H1 (cell line): ENCODE measurements around the gene CARD14.

Source experiments
- CEBPB ChIP-seq: IDR thresholded peaks from 2 replicates; pipeline ENCODE4 v1.6.1; 2012; ENCODE audit warnings: low read depth, low read length
- EZH2 ChIP-seq: fragments of 200-600 bp; sonication (generic); IDR thresholded peaks from 2 replicates; pipeline ENCODE4 v1.7.1; 2012; ENCODE audit warnings: low read depth, mild to moderate bottlenecking, moderate library complexity, low read length, inconsistent platforms; ENCODE audit not compliant: severe bottlenecking
- MAX ChIP-seq: IDR thresholded peaks from 2 replicates; pipeline ENCODE4 v1.6.1; 2012; ENCODE audit warnings: inconsistent platforms
- POLR2A ChIP-seq, 2 experiments: IDR thresholded peaks; 1 replicate in 1 of 2; 2 replicates in 1 of 2; pipeline ENCODE4 v1.6.1; 2011; ENCODE audit warnings: low read depth in 2 of 2, low read length in 2 of 2, mild to moderate bottlenecking in 2 of 2; ENCODE audit errors: control extremely low read depth in 1 of 2
- SIN3A ChIP-seq, 2 experiments: IDR thresholded peaks in 1 of 2; conservative IDR thresholded peaks in 1 of 2; 2 replicates each; pipeline ENCODE4 v1.6.1; 2011 to 2012; ENCODE audit warnings: low read length in 2 of 2, improper control_type of control experiment in 1 of 2, low read depth in 1 of 2, mild to moderate bottlenecking in 1 of 2
- YY1 ChIP-seq: IDR thresholded peaks from 2 replicates; pipeline ENCODE4 v1.6.1; 2011; ENCODE audit warnings: low read depth, mild to moderate bottlenecking, low read length
- TF ChIP-seq, protein P1 (sequence below), 3 experiments: IDR thresholded peaks; 1 replicate in 2 of 3; 2 replicates in 1 of 3; pipeline versions ENCODE4 v1.5.1 to v1.6.1; 2011; ENCODE audit warnings: low read length in 3 of 3, mild to moderate bottlenecking in 3 of 3, inconsistent platforms in 2 of 3, low read depth in 1 of 3, moderate library complexity in 1 of 3; ENCODE audit not compliant: insufficient read depth in 1 of 3; ENCODE audit errors: control extremely low read depth in 1 of 3
- TF ChIP-seq, protein P2 (sequence below): IDR thresholded peaks from 2 replicates; pipeline ENCODE4 v1.6.1; 2011; ENCODE audit warnings: low read depth, mild to moderate bottlenecking, low read length; ENCODE audit not compliant: insufficient read depth
- TF ChIP-seq, protein P3 (sequence below): IDR thresholded peaks from 2 replicates; pipeline ENCODE4 v1.6.1; 2012; ENCODE audit warnings: low read length, inconsistent platforms

GRCh38 chr17:80163336-80163735, 6.5 kb upstream of the CARD14 start:
- TF ChIP-seq, protein P1, sequence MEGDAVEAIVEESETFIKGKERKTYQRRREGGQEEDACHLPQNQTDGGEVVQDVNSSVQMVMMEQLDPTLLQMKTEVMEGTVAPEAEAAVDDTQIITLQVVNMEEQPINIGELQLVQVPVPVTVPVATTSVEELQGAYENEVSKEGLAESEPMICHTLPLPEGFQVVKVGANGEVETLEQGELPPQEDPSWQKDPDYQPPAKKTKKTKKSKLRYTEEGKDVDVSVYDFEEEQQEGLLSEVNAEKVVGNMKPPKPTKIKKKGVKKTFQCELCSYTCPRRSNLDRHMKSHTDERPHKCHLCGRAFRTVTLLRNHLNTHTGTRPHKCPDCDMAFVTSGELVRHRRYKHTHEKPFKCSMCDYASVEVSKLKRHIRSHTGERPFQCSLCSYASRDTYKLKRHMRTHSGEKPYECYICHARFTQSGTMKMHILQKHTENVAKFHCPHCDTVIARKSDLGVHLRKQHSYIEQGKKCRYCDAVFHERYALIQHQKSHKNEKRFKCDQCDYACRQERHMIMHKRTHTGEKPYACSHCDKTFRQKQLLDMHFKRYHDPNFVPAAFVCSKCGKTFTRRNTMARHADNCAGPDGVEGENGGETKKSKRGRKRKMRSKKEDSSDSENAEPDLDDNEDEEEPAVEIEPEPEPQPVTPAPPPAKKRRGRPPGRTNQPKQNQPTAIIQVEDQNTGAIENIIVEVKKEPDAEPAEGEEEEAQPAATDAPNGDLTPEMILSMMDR (IDR thresholded peaks at IDR 0.05; ENCODE audit: control extremely low read depth in 1 of 3, insufficient read depth in 1 of 3, low read depth in 1 of 3, low read length in 3 of 3) = no peak
- TF ChIP-seq, protein P2, sequence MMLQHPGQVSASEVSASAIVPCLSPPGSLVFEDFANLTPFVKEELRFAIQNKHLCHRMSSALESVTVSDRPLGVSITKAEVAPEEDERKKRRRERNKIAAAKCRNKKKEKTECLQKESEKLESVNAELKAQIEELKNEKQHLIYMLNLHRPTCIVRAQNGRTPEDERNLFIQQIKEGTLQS = no peak
- TF ChIP-seq POLR2A (IDR thresholded peaks at IDR 0.05; ENCODE audit: control extremely low read depth in 1 of 2, low read depth in 2 of 2, low read length in 2 of 2) = no peak
- TF ChIP-seq YY1 = no peak
- no peak for TF ChIP-seq CEBPB
- no peak for TF ChIP-seq EZH2
- TF ChIP-seq, protein P3, sequence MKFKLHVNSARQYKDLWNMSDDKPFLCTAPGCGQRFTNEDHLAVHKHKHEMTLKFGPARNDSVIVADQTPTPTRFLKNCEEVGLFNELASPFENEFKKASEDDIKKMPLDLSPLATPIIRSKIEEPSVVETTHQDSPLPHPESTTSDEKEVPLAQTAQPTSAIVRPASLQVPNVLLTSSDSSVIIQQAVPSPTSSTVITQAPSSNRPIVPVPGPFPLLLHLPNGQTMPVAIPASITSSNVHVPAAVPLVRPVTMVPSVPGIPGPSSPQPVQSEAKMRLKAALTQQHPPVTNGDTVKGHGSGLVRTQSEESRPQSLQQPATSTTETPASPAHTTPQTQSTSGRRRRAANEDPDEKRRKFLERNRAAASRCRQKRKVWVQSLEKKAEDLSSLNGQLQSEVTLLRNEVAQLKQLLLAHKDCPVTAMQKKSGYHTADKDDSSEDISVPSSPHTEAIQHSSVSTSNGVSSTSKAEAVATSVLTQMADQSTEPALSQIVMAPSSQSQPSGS = no peak
- TF ChIP-seq SIN3A (conservative IDR thresholded peaks at IDR 0.05 in 1 of 2, IDR thresholded peaks at IDR 0.05 in 1 of 2; ENCODE audit: low read depth in 1 of 2, low read length in 2 of 2) = no peak
- no peak for TF ChIP-seq MAX
